CD4-positive, alpha-beta memory T cell (primary cell): ENCODE data around the gene ABCD4. TPM values are rescaled to one million over a fixed set of nuclear protein-coding genes. Genes with fewer than 3 reads are reported as not detected.

Source experiments
- polyA plus RNA-seq, 2 donors: library from polyadenylated mRNA; unstranded; fragments of 300-500 nt; fragmentation: Illumina TruSeq; gene quantifications; one replicate each; pipeline ENCODE4 v1.2.3, GENCODE V29; 2021
- total RNA-seq, 2 experiments: library from RNA; stranded (reverse); gene quantifications; one replicate each; pipeline ENCODE4 v1.2.3, GENCODE V29; 2021

The ABCD4 gene
- total and polyA plus RNA-seq, 4 experiments from 2014 or later = 24.8 to 102 (median 63.1) TPM

Other genes with a start within 250 kb of the ABCD4 start
- 10 to 100 TPM; 21.7 to 22.5 TPM for gene ALDH6A1, start 218.5 kb downstream of the ABCD4 start, total RNA-seq
- gene ALDH6A1, start 218.5 kb downstream of the ABCD4 start, polyA plus RNA-seq = 10 to 100 TPM; 22.2 to 23.1 TPM
- 10 to 100 TPM in 1 of 2 experiments, 1 to 10 TPM in 1; 9.4 to 11.0 TPM for gene LIN52, start 218.0 kb downstream of the ABCD4 start, total RNA-seq
- gene LIN52, start 218.0 kb downstream of the ABCD4 start, polyA plus RNA-seq = 10 to 100 TPM; 12.9 to 17.5 TPM
- gene VSX2, start 63.5 kb downstream of the ABCD4 start, total RNA-seq = not detected
- not detected for gene VSX2, start 63.5 kb downstream of the ABCD4 start, polyA plus RNA-seq
- not detected for gene VRTN, start 45.5 kb upstream of the ABCD4 start, total RNA-seq
- not detected for gene VRTN, start 45.5 kb upstream of the ABCD4 start, polyA plus RNA-seq
- gene SYNDIG1L, start 123.3 kb upstream of the ABCD4 start, total RNA-seq = not detected
- not detected for gene SYNDIG1L, start 123.3 kb upstream of the ABCD4 start, polyA plus RNA-seq
- gene NPC2, start 190.4 kb upstream of the ABCD4 start, total RNA-seq = 10 to 100 TPM; 50.9 to 54.2 TPM
- gene NPC2, start 190.4 kb upstream of the ABCD4 start, polyA plus RNA-seq = 10 to 100 TPM; 83.4 to 89.9 TPM
- 10 to 100 TPM; 31.3 to 33.1 TPM for gene ISCA2, start 190.8 kb upstream of the ABCD4 start, total RNA-seq
- gene ISCA2, start 190.8 kb upstream of the ABCD4 start, polyA plus RNA-seq = 10 to 100 TPM; 61.7 to 83.1 TPM